Endometrial microvascular endothelial cells (primary cell): ENCODE results near the gene GFY. TPM values are rescaled to one million over a fixed set of nuclear protein-coding genes. Genes with fewer than 3 reads are reported as not detected.

Source experiments
- in situ Hi-C: cut with HindIII; loops from 2 replicates; pipeline ENCODE4 v1.10.0; 2017; ENCODE audit warnings: low sequenced_read_pairs, low pct_unique_long_range_greater_than_20kb; ENCODE audit errors: inconsistent ontology term
- total RNA-seq: library from RNA; depleted of rRNA; stranded (reverse); fragments of >200 nt; gene quantifications from one replicate; pipeline ENCODE4 v1.2.3, GENCODE V29; 2015; ENCODE audit errors: inconsistent ontology term

The GFY gene, protein sequence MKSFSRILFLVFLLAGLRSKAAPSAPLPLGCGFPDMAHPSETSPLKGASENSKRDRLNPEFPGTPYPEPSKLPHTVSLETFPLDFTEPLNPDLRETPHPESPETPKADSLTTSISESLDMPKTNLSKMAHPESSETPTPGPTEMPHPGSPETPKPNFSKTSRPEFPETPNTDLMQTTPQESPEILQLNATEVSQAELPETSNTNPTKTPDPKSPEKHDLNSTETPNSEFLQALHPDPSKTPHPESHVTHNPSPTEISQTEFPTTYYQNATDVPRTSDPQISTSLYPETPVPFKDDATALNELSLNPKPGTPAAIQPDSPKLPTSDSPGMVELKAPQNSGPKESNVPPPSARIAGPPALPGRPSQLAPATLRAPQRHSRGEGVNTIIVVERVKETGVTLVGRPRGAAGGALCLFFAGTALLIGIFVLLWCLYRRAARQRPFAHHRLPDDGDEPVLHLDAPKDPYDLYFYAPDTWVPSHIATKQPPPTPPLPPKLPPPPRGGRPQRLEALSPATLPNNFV
- total RNA-seq, result not detected

DNA sequence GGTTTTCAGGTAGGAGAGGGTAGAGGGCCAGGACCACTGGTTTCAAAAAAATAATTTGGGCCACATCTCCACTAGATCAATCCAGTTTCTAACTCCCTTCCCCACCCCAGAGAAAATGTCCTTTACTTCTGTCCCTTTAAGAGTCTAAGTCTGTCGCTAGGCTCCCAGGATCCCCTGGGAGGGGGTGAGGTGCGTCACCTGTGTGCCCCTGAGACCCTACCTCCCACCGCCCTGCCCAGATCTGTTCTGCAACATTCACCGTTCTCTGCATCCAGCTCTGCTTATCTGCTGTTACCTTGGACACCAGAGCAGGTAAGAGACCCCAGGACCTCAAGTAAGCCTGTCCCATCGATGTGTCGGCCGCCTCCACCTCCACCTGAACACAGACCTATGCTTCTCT is at the start of gene GFY:
Gene GFY, plus strand, starts transcription at position 211 of the 400 bp plus-strand sequence. CDS start 1,043 bp downstream, outside the sequence.
- in situ Hi-C loops, result no loop called here

DNA sequence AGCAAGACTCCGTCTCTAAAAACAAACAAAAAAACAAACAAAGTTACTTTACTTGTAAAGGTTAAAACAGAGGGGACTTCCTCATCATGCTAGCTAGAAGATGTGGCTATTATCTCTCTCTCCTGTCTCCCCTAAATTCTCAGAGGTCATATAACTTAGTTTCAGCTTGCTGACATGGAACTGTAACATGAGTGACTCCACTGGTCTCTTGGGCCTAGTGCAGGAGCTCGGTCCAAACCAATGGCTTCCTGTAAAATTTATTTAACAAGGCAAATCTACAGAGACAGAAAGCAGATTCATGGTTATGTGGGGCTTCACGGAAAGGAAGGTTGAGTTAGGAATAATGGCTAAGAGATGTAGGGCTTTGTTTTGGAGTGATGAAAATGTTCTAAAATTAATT is 46.7 kb upstream of the GFY start:
- in situ Hi-C loops, result no loop called here

GRCh38 chr19:49380391-49380790 is 44.8 kb upstream of the GFY start:
- in situ Hi-C loops, result no loop called here

- in situ Hi-C loops, result no loop called here
Observed at GRCh38 chr19:49382639-49383038, 42.5 kb upstream of the GFY start.

DNA sequence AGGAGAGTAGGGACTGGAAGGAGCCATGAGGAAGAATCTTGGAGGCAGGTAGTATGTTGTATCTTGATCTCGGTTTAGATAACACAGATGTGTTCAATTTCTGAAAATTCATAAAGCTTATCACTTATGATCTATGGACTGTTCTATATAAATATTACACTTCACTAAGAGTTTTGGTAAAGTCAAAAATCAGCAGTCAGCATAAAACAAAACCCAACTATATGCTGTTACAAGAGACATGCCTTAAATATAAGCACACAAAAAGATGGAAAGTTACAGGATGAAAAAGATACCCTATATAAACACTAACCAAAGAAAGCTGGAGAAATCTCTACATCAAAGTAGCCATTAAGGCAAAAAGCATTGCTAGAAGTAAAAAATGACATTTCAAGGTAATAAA is 41.6 kb upstream of the GFY start:
- in situ Hi-C loops, result no loop called here

- in situ Hi-C loops, result no loop called here
Observed at GRCh38 chr19:49387936-49388372, 37.2 kb upstream of the GFY start, which contains the start of gene KASH5. KASH5 (plus strand) TSS chr19:49388249; CDS start chr19:49390884, 2,635 bp downstream.

- in situ Hi-C loops, result no loop called here
Observed at GRCh38 chr19:49389406-49389805, 35.8 kb upstream of the GFY start.

- in situ Hi-C loops, result no loop called here
Observed at GRCh38 chr19:49390131-49390928, 34.9 kb upstream of the GFY start.

DNA sequence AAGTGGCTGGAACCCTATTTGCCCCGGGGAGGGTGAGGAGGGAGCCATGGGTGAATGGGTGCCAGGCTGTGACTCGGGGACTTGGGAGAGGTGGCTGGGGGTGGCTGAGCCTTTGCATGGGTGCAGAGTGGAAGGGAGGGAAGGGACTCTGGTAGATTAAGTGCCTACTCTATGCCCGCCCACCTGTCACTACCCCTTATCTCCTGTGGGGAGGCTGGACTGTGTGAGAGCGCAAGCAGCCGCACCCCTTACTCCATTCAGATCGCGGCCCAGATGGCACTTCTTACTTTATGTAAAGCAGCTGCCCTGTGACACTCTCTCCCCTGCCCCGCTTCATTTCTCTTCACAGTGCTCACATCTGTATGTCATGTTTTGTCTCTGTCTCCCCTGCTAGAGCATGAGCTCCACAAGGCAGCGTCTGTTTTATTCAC is 34.2 kb upstream of the GFY start:
- in situ Hi-C loops, result no loop called here

- in situ Hi-C loops, result no loop called here
Observed at GRCh38 chr19:49391581-49392399, 33.4 kb upstream of the GFY start.

- in situ Hi-C loops, result no loop called here
Observed at GRCh38 chr19:49393881-49394280, 31.3 kb upstream of the GFY start.

DNA sequence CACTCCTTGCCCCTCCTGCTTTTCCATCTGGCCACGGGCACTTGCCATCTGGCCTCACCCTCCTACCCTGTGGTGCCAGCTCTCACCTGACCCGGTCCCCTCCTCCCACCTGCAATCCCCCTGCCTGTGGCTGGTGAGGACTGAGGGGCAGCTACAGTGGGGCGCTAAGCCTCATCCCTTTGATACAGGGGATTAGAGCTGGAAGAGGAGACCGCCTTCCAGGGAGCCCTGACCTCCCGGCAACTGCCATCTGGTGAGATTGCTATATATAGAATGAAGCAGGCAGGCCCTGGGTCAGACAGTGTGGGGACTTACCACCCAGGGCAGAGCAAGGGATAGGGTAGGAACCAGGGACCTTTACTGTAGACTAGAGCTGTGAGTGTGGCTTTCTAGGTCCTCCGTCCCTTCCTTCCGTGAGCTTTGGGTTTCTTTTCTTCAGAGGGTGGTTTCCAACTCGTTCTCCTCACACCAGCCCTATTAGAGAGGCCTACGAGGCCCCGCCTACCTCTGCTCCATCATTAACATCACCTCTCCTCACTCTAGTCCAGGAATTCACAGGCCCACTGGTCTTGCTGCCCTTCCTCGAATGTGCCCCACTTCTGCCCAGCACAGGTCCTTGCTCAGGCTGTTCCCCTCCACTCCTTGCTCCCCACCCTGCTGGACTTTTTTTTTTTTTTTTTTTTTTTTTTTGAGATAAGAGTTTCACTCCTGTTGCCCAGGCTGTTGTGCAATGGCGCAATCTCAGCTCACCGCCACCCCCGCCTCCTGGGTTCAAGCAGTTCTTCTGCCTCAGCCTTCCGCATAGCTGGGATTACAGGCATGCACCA is 29.4 kb upstream of the GFY start:
- in situ Hi-C loops, result no loop called here

- in situ Hi-C loops, result no loop called here
Observed at GRCh38 chr19:49396738-49397505, 28.3 kb upstream of the GFY start.

DNA sequence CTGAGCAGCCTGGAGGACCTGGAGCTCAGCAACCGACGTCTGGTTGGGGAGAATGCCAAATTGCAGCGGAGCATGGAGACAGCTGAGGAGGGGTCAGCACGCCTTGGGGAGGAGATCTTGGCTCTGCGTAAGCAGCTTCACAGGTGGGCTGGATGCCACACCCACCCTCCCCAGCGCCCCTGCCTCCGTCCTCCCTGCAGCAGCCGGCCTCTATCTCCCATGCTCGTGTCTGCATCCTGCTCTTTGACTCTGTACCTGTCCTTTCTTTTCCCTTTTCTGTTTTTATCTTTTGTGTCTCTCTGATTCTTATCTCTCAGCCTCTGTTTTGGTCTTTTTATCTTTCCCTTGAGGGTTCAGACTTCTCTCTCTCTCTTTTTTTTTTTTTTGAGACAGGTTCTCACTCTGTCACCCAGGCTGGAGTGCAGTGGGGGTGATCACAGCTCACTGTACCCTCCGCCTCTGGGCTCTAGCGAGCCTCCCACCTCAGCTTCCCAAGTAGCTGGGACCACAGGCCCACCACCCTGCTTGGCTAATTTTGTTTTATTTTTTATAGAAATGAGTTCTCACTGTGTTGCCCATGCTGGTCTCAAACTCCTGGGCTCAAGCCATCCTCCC is 27.1 kb upstream of the GFY start:
- in situ Hi-C loops, result no loop called here

DNA sequence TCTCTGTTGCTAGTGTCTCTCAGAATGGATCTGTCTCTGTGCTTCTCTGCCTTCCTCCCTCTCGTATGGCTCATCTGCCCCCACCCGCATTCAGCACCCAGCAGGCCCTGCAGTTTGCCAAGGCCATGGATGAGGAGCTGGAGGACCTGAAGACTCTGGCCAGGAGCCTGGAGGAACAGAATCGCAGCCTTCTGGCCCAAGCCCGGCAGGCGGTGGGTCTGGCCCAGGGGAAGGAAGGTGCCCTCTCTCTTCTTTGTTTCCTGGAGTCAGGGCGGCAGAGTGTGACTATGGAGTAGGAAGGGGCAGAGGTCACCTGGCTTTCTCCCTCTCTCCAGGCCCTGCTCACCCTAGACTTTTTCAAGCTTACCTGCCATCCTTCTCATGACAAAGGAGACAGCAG is 26.3 kb upstream of the GFY start:
- in situ Hi-C loops, result no loop called here

DNA sequence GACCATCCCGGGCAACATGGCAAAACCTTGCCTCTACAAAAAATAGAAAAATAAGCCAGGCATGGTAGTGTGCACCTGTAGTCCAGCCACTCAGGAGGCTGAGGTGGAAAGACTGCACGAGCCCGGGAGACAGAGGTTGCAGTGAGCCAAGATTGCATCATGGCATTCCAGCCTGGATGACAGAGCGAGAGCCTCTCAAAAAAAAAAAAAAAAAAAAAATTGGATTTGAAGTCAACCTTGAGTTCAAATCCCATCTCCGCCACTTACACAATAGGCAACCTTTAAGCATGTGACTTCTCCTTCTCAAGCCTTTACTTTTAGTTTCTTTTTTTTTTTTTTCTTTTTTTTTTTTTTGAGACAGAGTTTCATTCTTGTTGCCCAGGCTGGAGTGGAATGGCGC is 25.2 kb upstream of the GFY start:
- in situ Hi-C loops, result no loop called here
